Kidney glomerular epithelial cell (primary cell): ENCODE measurements around the gene KANSL1L.

Experiments
- DNase-seq: peaks from one replicate; lab custom pipeline; 2025; lab: John Stamatoyannopoulos, UW

Gene KANSL1L

DNA sequence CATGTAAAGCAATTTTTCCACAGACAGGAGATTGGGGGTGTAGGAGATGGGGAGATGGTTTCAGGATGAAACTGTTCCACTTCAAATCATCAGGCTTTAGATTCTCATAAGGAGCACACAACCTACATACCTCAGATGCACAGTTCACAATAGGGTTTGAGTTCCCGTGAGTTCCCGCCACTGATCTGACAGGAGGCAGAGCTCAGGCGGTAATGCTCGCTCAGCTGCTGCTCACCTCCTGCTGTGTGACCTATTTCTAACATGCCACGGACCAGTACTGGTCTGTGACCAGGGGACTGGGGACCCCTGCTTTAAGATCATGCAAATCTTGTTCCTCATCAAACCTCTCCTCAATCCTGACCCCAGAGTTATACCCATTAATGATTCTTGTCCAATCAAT lies 98.7 kb downstream of the KANSL1L start:
- no peak for DNase-seq

- no peak for DNase-seq
Measured at GRCh38 chr2:210063306-210063705, 107.9 kb downstream of the KANSL1L start.

DNA sequence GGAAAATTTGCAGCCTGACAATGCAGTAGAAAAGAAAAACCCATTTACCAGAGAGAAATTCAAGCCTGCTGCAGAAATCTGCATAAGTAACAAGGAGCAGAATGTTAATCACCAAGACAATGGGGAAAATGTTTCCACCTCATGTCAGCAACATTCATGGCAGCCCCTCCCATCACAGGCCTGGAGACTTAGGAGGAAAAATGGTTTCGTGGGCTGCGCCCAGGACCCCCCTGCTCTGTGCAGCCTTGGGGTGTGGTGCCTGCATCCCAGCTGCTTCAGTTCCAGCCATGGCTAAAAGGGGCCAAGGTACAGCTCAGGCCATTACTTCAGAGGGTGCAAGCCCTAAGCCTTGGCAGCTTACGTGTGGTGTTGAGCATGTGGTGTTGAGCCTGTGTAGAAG lies 115.4 kb downstream of the KANSL1L start:
- DNase-seq, result no peak

DNA sequence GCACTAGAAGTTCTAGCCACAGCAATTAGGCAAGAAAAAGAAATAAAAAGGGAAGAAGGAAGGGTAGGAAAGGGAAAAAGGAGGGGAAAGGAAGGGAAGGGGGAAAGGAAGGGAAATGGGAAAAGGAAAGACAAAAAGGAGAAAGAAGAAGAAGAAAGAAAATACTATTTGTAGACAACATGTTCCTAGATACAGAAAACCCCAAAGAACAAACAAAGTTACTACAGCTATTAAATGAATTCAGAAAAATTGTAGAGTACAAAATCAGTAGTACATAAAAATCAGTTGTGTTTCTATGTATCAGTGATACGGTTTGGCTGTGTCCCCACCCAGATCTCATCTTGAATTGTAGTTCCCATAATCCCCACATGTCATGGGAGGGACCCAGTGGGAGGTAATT lies 116.5 kb downstream of the KANSL1L start:
- no peak for DNase-seq

- DNase-seq, result no peak
Measured at GRCh38 chr2:210050885-210051284, 120.3 kb downstream of the KANSL1L start.

DNA sequence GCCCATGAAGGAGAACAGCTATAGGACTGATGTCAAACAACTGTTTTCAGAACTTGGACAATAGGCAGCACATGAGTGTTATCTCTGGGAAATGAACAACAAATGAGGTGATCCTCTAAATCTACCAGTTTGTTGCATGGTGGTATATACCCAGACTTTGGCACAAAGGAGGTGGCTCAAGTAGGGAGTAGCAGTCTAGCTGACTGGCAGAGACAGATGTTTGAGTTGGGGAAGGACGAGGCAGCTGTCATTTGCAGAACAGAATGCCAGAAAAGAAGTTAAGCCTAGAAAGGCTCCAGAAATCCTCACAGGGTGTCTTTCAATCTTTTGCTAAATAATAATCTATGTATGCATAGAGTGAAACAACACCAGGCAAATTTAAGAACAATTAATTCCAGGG lies 121.4 kb downstream of the KANSL1L start:
- no peak for DNase-seq

GRCh38 chr2:210046851-210047500 lies 124.2 kb downstream of the KANSL1L start:
- DNase-seq, result no peak

DNA sequence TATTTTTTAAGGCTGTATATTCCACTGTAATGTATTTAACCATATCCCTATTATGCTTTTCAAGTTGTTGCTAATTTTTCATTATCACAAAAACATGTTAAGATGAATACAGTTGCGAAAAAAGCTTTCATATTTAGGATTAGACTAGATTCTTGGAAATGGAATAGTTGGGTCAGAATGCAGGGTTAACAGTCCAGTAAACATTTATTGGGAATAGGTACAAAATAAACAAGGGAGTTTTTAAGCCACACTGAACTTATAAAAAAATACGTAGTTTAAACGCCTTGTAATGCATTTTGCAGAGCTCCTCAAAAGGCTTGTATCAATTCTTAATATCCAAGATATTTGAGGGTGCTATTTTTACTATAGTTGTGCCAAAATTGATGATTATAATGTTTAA lies 133.1 kb downstream of the KANSL1L start:
- DNase-seq, result no peak

- DNase-seq, result no peak
Measured at GRCh38 chr2:210035679-210036078, 135.5 kb downstream of the KANSL1L start.

GRCh38 chr2:210034087-210034683 lies 137.0 kb downstream of the KANSL1L start:
- no peak for DNase-seq

- no peak for DNase-seq
Measured at GRCh38 chr2:210028178-210028577, 143.0 kb downstream of the KANSL1L start.

GRCh38 chr2:210027608-210028007 lies 143.6 kb downstream of the KANSL1L start:
- DNase-seq, result no peak

GRCh38 chr2:210022824-210023223 lies 148.4 kb downstream of the KANSL1L start:
- no peak for DNase-seq

GRCh38 chr2:210020138-210020537 lies 151.1 kb downstream of the KANSL1L start:
- no peak for DNase-seq

DNA sequence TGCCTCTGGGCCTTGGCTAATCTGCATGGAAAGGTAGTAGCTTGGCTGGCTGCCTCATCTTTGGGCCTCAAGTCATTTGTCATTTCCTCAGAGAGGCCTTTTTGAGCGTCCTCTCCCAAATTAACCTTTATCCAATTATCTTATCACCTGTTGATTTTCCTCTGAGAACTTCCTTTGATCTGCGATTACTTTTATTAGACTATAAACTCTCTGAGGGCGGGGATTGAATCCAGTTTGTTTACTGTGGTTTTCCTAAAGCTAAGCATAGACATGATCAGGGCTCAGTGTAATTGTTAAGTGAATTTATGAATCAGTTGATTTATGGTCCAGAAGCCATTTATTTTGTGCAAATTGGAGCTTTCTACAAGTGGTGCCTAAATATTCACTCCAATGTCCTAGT lies 161.3 kb downstream of the KANSL1L start:
- DNase-seq, result no peak

DNA sequence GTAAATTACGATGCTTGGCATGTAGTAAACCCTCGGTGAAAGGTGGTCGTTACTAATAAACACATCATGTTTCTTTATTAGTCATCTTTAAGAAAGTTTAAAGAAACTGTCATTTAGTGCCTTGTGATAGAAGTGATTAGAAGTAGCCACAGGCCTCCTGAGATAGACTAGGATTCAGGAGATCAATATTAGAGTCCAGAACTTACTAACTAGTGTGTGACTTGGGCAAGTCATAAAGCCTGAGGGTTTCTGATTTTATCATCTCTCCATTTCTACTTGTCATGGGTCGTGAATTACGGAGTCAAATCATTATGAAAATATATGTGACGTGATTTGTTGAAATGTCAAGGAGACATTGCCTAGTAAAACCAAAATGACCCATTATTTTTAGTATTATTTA lies 162.1 kb downstream of the KANSL1L start:
- no peak for DNase-seq

DNA sequence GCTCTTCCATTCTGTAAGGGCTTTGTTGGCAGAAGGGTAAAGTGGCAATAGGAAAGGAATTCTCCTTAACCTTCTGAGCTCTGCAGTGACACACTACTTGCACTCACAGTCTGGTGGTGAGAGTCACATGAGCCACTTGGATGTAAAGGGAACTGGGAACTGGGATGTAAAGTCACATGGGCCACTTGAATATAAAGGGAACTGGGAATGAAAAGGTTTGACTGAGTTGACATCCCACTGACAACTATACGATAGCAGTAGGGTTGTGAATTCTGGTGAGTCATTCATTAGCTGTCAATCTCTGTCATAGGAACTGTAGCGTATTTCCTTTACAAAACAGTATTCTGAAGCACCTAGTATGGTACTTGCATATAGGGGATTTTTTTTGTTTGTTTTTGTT lies 163.3 kb downstream of the KANSL1L start:
- DNase-seq, result no peak

- no peak for DNase-seq
Measured at GRCh38 chr2:210004881-210005280, 166.3 kb downstream of the KANSL1L start.

DNA sequence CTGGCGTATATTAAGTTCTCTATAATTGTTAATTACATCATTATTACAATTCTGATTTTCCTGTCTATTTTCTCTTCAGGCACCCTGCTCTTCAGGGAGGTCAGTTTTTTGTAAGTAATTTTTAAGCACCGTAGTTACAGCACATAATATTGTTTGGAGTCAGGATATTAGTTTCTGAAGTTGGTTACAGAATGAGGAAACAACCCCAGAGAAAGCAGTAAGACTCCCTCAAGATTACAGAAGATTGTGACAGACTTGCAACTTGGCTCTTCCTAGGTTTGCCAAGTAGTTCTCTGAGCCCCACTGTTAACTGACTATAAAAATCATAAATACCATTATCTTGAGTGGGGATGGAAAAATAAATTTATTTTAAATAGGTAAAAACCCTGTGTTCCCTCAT lies 167.8 kb downstream of the KANSL1L start:
- DNase-seq, result no peak

- DNase-seq, result peak; percentile 95
Measured at GRCh38 chr2:210002158-210003157, 168.8 kb downstream of the KANSL1L start, which contains the start of gene RPE. Gene RPE (plus strand): TSS chr2:210002638. CDS start chr2:210002662, 24 bp downstream.

DNA sequence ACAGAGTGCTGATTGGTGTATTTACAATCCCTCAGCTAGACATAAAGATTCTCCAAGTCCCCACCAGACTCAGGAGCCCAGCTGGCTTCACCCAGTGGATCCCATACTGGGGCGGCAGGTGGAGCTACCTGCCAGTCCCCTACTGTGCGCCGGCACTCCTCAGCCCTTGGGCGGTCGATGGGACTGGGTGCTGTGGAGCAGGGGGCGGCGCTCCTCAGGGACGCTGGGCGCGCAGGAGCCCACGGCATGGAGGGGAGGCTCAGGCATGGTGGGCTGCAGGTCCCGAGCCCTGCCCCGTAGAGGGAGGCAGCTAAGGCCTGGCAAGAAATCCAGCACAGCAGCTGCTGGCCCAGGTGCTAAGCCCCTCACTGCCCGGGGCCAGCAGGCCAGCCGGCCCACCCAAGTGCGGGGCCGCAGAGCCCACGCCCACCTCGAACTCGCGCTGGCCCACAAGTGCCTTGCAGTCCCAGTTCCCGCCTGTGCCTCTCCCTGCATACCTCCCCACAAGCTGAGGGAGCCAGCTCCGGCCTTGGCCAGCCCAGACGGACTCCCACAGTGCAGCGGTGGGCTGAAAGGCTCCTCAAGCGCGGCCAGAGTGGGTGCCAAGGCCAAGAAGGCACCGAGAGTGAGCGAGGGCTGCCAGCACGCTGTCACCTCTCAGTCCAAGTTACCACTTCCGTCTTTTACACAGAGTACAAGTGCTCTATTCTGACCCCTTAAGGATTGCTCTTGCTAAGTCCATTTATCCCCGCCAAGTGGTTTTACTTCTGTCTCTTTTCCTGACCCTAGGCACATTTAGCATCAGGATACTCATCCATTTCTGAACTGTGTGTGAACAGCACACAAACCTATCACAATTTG lies 170.5 kb downstream of the KANSL1L start:
- no peak for DNase-seq

- no peak for DNase-seq
Measured at GRCh38 chr2:209998596-209998995, 172.6 kb downstream of the KANSL1L start.
